HL-60 (cell line): ENCODE results near the gene RAD23A.

ENCODE experiments used
- DNase-seq, 2 experiments: peaks; one replicate each; pipeline ENCODE4 v3.0.0-alpha.2; 2010 to 2020; ENCODE audit warnings: low read depth in 1 of 2, low spot score in 1 of 2
- H3K27ac ChIP-seq: fragments of 250-450 bp; sonication (Bioruptor Pico); replicated peaks from 2 replicates; pipeline ENCODE4 v1.5.1; 2020; ENCODE audit warnings: mild to moderate bottlenecking, moderate library complexity
- H3K27me3 ChIP-seq: fragments of 250-450 bp; sonication (Bioruptor Pico); 2 replicates; pipeline ENCODE4 v1.5.1; 2021; ENCODE audit warnings: mild to moderate bottlenecking, moderate library complexity; ENCODE audit not compliant: insufficient read depth, poor library complexity, severe bottlenecking
- H3K4me3 ChIP-seq: replicated peaks from 2 replicates; pipeline ENCODE4 v1.5.1; 2011; ENCODE audit warnings: mild to moderate bottlenecking, control low read depth, low read length; ENCODE audit not compliant: insufficient read depth
- CTCF ChIP-seq: IDR thresholded peaks from one replicate; pipeline ENCODE4 v1.5.1; 2011; ENCODE audit warnings: low read length, control low read depth, inconsistent platforms; ENCODE audit not compliant: insufficient read depth
- GABPA ChIP-seq: IDR thresholded peaks from 2 replicates; pipeline ENCODE4 v1.6.1; 2012; ENCODE audit warnings: low read depth
- POLR2AphosphoS5 ChIP-seq: IDR thresholded peaks from 2 replicates; pipeline ENCODE4 v1.6.1; 2012; ENCODE audit warnings: low read depth
- REST ChIP-seq: IDR thresholded peaks from 2 replicates; pipeline ENCODE4 v1.6.1; 2012; ENCODE audit warnings: low read depth; ENCODE audit not compliant: insufficient replicate concordance
- SPI1 ChIP-seq: IDR thresholded peaks from 2 replicates; pipeline ENCODE4 v1.6.1; 2012; ENCODE audit warnings: low read depth, mild to moderate bottlenecking, borderline replicate concordance

The RAD23A gene

GRCh38 chr19:13001166-13001501 is 55.5 kb downstream of the RAD23A start:
- H3K4me3 ChIP-seq: no peak overlapping the region
- TF ChIP-seq POLR2AphosphoS5: no peak
- TF ChIP-seq SPI1: no peak
- no peak for TF ChIP-seq GABPA
- TF ChIP-seq CTCF: no peak
- no peak for TF ChIP-seq REST
- DNase-seq: no peak
- no peak overlapping the region for H3K27ac ChIP-seq
- no peaks in the 10 kb centered on the region for H3K27me3 ChIP-seq

- no peak for DNase-seq
- TF ChIP-seq GABPA (no peak), REST (no peak), SPI1 (no peak), POLR2AphosphoS5 (no peak), CTCF (no peak)
- H3K4me3 ChIP-seq: no peak overlapping the region
- H3K27ac ChIP-seq: no peak overlapping the region
- no peaks in the 10 kb centered on the region for H3K27me3 ChIP-seq
Measured at GRCh38 chr19:13001502-13002165, 56.0 kb downstream of the RAD23A start.

GRCh38 chr19:13002166-13002898 is 56.7 kb downstream of the RAD23A start:
- Histone ChIP-seq H3K27ac (no peak overlapping the region), H3K4me3 (no peak overlapping the region), H3K27me3 (no peaks in the 10 kb centered on the region)
- DNase-seq: no peak
- TF ChIP-seq SPI1: no peak

GRCh38 chr19:13003081-13003480 is 57.4 kb downstream of the RAD23A start:
- TF ChIP-seq GABPA (no peak), REST (no peak), SPI1 (no peak), POLR2AphosphoS5 (no peak), CTCF (no peak)
- DNase-seq: no peak
- Histone ChIP-seq H3K27me3 (no peaks in the 10 kb centered on the region), H3K27ac (no peak overlapping the region), H3K4me3 (no peak overlapping the region)
